GM18867 (cell line): ENCODE results near the gene YPEL1.
A peak's percentile ranks its signal among the peaks of the same experiment; 100 is the strongest.

ENCODE experiments used
- ATAC-seq: cut with Tn5 transposase; IDR thresholded peaks from one replicate; pipeline ENCODE4 v1.9.1; 2021; ENCODE audit warnings: mild to moderate bottlenecking, moderate library complexity; ENCODE audit not compliant: unreplicated experiment

YPEL1 gene, protein sequence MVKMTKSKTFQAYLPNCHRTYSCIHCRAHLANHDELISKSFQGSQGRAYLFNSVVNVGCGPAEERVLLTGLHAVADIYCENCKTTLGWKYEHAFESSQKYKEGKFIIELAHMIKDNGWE

DNA sequence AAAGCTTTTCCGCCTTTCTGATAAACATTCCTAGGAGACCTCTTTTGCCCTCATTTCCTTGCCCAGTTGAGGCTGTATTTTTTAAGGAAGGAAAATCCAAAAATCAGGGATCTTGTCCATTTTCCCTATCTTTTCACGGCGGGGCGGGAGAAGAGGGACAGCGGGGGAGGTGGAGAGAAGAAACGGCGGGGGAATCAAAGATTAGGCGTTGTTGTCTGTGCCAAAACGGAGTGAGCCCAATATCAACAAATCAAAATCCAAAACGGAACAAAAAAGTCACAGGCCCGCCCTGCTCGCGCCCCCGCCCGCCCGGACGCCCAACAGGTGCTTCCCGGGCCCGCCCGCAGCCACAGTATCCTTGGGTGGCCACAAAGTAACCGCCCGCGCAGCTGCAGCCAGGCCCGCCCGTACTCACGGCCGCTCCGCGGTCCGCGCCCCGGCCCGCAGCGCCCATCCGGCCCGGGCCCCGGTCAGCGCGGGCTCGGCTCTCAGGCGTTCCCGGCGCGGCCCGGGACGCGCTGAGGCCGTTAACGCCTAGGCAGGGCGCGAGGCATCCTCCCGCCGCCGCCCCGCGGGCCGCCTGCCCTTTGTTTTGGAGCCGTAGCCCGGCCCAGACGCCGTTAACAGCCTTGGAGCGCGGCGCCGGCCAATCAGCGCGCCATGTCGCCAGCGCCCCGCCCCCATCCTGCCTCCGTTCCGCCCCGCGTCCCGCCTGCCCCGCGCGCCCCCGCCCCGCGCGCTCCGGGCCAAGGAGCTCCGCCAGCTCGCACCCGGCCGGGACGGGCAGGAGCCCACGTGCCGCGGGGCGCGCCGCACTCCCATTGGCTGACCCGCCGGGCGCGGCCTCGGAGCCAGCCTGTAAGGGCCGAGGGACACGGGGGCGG, at the start of gene YPEL1:
TSS of gene YPEL1 (minus strand) at position 595 of the 884 bp plus-strand sequence. CDS start 25,050 bp downstream, outside the sequence.
- peak; percentile 77 for ATAC-seq

DNA sequence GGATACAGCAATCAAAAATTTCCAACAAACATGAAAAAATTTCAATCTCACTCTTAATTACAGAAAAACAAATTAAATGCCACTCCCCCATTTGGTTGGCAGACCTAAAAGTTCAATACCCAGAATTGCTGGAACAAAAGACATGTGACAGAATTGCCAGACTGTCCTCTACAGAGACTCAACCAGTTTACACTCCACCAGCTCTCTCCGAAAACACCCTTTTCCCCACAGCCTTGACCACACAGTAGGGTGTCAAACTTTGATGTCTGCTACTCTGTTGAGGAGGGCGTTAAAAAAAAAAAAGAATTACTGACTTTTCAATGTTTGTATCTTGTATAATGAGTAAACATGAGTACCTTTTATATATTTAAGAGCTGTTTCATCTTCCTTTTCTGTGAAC, 44.7 kb upstream of the YPEL1 start:
- no peak for ATAC-seq

DNA sequence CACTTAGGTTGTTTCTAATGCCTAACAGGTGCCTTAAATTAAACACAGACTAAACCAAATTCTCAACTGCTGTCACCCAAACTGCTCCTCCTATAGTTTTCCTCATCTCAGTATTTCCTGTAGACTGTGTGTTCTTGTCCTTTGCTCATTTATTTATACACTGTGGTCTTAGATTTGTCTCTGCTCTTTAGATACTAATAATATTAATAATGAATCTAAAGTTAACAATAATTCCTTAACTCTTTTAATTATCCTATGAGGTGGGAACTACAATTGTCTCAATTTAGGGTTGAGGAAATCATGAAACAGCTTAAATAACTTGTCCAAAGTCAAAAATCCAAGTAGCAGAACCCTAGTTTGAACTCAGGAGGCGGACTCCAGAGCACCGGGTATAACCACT, 43.9 kb upstream of the YPEL1 start:
- ATAC-seq: no peak

DNA sequence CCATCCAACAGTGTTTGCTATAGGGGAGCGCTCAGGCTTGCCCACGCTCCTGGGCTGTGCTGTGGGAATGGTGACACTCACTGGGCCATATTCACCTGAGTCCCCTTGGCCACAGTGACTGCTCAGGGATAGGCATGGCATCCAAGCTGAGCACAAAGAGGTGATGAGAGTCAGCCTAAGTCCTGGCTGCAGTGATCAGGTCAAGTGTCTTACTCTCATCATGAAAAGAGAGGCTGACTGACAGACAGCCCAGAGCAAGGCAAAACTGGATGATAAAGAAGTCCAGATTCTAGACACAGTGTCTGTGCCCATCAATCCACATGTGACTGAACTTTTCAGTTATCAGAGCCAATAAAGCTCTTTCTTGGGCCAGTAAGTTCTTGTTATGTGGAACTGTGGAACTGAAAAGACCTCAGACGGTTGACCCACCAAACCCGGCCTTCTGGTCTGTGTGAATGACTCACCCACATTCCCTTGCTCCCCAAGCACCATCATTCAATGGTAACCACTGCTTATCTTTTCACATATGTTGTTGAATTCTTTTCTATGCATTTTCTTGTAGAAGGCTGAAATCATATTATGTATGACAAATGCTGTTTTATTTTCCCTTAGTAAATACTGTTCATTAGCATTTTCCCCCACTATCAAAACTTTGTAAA, 43.2 kb upstream of the YPEL1 start:
- ATAC-seq: no peak

DNA sequence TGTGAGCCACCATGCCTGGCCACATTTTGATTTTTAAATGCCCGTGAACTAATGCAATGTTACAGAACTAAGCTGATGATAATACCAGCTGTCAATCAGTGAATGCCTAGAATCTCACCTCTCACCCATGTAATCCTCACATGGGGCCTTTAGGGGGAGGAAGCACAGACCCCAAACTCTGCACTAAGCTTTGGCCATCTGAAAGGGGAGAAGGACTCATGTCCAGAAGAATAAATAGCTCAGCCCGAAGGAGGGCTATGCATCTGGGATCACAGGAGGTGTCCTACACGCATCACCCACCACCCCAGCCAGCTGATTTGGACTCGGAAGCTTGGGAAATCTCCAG, 36.0 kb upstream of the YPEL1 start:
- ATAC-seq: no peak

DNA sequence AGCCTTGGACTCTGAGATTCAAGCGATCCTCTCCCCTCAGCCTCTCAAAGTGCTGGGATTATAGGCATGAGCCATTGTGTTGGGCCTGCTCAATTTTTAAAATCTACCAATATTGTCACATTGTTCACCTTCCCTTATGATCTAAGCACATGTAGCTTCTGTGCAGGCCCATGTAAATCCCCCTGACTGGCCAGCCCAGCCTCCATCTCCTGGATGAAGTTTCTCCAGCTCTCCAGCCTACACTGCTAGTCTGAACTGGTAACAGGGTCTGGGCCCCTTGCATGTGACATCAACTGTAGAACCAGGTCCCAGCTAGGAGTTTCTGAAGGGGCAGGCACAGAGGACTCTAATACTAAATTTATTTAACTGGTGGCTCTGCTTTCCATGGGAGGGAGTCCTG, 32.8 kb upstream of the YPEL1 start:
- no peak for ATAC-seq

DNA sequence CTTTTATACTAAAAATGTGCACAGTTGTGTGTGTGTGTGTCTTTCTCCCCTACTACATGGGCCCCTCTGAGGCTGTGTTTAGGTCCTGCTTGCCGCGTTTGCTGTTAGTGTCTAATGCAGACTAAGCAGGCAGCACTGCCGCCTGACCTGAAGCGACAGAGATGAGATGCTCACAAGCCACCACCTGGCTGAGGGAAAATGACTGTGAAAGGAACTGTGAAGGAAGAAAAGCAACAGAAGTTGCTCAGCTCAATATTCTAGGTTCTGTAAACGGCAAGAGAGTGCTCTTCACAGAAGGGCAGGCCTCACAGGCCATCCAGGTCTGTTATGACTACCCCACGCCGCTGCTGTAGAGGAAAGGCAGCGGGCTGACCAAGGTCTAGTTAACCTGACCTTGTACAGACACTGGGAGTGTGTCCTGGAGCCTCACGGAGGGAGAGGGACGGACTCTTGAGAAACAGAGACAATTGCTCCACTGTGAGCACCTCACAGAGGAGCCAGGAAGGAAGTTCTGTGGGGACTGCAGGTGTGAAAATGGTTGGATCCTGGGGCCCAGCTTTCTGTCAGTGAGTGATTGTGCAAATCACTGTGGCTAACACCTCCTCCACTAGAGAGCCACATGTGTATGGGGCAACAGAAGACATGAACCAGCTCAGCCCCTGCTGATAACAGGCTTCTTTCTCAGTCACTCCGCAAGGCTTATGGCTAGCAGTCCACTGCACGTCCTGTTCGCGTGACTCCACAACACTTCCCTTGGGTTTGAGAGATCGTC, 31.3 kb upstream of the YPEL1 start:
- ATAC-seq: peak; percentile 75

DNA sequence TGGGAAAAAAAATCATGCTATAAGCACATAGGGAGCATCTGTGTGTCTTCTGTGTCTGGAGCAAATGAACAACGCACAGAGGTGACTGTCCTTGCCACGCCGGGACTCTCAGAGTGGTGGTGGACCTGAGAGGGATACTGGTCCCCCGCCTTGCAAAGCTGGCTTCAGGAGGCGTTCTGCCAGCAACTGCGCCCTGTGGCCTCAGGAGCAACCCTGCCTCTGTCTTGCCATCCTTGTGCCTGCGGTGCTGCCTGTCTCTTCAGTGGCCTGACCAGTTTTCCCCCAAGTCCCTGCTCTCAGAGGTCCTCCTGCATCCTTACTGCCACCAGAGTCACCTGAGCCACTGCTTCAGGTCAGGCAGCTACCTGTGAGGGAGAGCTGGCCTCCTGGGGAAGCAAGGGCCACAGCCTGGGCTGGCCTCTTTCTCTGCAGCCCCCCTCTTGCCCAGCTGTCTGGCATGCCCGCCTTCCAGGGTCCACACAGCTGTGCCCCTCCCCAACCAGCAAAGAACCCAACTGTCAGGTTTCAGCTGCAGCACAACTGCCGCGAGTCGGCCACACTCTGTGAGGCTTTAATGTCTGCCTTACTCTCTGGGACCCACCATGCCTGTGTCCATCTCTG, 30.4 kb upstream of the YPEL1 start:
- no peak for ATAC-seq

DNA sequence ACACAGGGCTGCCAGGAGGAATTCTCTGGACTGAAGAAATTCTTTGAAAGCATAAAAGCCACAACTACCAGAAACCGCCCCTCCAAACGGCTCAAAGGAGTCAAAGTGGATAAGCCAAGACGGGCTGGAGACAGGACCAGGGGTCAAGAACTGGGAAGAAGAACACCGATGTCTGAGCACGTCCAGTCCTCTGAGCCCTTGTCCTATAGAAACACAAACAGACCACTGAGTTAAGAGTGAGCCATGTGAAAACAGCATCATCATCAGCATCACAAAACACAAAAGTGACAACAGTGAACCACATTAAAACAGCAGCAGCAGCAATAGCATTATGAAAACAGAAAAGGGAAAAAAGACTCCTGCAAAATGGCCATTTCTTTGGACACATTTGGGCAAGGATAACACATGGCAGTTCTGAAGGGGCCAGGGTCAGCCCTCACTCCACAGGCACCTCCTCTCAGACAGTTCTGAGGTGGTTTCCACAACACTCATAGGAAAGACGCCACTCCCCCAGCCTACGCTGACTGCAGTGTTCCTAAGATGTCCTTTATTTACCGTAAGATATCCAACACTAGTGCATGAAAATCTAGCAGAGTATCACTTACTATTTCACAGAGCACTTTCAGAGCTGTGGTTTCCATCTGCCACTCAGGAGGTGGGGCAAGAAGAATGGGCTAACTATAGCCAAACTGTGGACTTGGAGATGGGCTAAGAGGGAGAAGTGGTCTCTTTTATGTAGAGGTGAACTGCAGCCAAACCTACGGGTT, 28.6 kb upstream of the YPEL1 start:
- no peak for ATAC-seq

DNA sequence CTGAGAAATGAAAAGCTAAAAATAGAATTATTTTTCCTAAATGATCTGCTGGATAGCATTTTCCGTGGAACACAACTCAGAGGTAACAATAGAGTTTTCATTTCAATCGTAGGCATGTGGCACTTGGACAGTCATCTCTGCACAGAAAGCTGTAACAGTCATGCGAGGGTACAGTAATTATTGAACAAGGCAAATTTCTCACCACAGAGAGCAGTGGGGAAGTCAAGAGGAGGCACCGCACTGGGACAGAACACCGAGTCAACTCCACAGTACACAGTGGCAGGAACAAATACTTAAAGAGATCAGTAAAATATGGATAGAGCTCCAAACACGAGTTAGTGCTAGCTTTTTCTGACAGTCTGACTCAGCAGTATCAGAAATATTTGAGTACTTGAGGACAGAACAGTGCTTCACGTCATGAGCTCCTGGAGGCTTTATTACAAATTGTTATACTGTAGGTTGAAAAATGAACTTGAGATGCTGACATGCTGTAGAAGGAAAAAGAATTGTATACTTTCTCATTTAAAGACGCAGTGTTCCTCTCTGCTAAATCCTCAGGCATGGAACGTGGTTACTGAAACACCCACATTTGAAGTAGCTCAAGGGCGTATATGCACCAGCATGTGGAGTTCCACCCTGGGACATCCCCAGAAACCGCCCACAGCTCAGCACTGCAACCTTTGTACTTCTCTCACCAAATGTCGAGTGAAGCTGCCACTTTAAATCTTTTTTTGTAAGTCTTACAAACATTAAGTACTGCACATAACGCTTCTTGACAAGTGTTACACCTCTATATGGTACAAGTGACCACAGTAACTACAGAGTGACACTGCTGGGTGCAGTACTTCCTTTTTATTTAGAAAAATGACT, 27.4 kb upstream of the YPEL1 start:
- ATAC-seq: peak; percentile 34

DNA sequence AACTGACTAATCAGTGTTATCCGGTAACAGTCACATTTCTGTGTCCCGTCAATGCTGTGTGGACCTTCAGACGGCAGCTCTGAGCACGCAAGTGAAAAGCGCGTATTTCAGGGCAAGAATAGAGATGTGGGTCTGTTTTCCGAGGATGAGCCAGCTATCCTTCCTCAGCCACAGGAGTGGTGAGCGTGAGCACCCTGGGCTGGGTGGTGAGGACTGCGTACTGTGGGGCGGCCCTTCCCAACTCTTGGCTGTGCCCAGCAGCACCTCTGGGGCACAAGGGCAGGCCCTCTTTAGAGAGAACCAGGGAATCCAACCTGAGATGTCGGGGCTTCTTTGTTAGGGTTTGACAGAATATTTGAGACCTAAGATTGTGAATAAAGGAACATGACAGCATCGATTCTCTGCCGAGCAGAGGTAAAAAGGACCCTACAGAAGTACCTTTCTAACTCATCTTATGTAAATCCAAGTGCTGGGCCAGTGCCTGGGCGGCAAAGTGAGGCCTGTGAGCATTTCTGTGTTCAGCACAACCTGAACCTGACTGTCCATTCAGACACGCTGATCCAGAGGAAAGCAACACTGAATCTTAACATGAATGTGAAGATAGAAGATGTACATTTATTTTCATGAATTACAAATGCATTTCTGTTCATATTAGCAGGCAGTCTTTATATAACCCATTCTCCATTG, 26.5 kb upstream of the YPEL1 start:
- ATAC-seq: no peak

DNA sequence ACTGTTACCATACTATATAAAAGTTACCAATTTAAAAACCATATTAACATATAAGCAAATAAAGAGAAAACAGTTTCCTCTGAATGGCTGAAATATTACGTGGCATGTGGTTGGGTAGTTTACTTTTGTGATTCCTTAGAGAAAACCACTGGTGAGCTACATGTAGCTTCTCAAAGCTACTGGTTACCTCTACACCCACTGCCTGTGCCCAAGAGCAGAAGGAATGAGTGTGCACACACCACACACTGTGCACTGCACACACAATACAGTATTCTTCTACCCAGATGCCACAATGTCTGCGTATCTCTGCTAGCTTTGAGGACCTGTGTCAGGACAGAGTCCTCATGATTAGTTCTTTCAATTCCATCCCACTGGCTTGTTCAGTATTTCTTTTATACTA, 25.5 kb upstream of the YPEL1 start:
- no peak for ATAC-seq

DNA sequence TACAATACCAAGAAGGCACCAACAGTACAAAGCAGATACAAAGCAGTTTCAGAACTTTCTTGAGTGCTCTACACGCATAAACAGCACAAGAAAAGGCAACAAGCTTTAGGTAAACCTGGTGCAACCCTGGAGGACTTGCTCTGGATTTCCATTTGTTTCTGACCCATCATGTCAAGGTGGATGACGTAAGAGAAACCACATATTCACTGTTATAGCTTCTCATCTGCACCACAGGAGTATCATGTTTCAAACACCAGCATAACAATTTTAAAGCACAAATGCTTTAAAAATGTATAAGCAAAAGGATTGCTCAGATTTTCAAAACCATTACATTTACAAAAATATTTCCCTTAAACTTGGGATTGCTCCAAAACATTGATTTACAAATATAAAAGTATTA, 25.0 kb upstream of the YPEL1 start:
- no peak for ATAC-seq

DNA sequence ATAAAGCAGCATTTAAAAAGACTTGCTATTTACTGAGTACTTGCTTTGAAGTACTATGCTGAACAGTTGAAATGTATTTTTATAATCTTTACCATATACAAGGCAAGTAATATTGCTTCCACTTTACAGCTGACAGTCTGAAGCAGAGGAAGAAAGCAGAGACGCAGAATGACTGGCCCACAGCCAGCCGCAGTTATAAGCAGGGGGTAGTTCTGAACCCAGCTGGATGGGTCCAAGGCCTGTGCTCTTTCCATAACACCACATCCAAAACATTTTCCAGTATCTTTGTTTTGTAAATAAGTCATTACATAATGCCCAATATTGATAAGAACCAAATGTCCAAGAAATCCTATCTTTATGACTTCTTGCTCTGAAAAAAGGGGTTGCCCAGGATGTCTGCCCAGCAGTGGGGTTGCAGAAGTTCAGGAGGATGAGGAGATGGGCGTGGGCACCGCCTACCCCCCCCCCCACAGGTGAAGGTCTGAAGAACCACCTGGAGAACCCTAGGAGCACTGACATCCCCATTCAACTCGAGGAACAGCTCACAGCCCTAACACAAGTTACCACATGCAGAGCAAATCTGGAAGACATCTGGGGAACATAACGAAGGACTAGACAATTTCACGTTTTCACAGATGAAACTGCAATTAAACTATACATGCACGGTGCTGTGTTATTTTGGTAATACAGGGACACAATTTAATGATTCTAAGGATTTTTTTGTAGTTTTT, 24.2 kb upstream of the YPEL1 start:
- ATAC-seq: no peak

DNA sequence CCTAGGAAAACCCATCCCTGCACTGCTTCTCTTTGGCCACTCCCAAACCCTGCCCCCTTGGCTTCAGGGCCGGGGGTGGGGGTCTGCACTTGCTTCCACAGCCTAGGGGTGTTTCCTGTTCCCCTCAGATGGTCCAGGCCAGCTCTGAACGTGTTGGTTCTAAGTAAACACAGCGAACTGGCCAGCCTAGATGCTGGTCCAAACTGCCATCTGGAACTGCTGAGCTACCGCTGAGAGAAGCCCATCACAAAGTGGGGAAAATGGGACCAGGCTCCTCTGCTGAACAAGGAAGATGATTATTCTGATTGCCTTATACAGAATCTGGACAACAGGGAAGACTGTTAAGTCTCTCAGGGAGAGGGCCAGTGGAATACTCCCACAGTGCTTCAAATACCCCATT, 23.5 kb upstream of the YPEL1 start:
- no peak for ATAC-seq

DNA sequence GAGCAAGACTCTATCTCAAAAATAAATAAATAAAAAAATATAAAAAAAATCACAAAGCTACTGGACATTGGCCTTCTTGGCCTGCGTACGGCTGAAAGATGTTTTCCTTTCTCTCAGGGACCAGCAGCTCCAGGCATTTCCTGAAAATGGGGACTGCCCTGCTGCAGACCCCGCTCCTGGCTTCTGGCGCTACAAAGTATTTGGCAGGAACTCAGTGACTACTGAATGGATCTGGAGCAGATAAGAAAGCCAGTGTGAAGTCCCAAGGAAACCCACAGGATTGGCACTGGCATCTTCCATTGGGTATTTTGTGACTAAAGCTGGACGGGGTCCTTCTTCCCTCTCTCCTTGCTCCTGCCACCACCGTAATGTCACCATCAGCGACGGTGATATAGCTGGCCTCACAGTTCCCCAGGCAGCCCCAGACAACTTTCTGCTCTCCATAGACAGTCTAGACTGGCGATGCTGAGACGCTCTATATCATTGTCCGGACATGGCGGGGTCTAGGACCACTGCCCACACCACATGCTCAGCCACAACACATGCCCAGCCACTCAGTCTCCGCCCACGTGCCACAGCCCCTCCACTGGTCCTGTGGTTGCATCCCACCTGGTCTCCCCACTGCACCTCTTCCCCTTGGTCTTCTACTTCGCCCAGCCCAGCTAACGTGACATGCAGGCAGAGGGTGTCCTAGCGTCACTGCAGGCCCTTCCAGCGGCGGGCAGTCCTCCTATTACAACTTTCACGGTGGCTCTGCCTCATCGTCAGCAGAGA, 22.7 kb upstream of the YPEL1 start:
- no peak for ATAC-seq

DNA sequence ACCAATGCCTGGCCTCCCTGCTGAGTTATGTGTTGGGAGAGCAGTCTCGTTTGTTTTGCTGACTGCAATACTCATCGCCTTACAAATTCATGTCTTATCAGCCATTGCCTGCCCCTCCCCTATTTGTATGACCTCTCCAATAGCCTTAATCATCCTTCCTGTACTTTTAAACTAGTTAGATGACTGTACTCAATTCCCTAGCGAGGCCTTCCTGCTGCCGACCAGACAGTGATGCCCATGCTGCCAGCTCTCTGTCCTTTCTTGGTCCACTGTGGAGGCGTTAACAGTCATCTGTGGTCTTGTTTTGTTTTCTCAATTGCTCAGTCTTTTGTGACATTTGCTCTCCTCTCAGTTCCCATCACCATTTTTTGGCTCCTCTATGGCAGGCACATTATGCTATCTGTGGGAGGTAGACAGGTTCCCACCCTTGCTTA, 20.3 kb upstream of the YPEL1 start:
- no peak for ATAC-seq
